Liver (tissue), 3 donors: ENCODE results near the gene C1orf21.

ENCODE experiments used
- GABPA ChIP-seq, 2 donors: IDR thresholded peaks in 1 of 2; conservative IDR thresholded peaks in 1 of 2; 2 replicates each; pipeline ENCODE4 v1.6.1; 2016; ENCODE audit warnings: antibody characterized with exemption in 2 of 2, mild to moderate bottlenecking in 1 of 2, moderate library complexity in 1 of 2
- NR2F2 ChIP-seq: IDR thresholded peaks from 2 replicates; pipeline ENCODE4 v1.6.1; 2016; ENCODE audit warnings: antibody characterized with exemption
- TF ChIP-seq, protein P1 (sequence below): fragments of 150-350 bp; IDR thresholded peaks from 2 replicates; pipeline ENCODE4 v1.5.1; 2017; ENCODE audit warnings: improper control_type of control experiment, low read depth, low read length; ENCODE audit not compliant: missing input control
- donor health status: healthy.
- donor health status: healthy.

- no peak for TF ChIP-seq GABPA (IDR thresholded peaks at IDR 0.05 in 1 of 2, conservative IDR thresholded peaks at IDR 0.05 in 1 of 2)
- TF ChIP-seq, protein P1, sequence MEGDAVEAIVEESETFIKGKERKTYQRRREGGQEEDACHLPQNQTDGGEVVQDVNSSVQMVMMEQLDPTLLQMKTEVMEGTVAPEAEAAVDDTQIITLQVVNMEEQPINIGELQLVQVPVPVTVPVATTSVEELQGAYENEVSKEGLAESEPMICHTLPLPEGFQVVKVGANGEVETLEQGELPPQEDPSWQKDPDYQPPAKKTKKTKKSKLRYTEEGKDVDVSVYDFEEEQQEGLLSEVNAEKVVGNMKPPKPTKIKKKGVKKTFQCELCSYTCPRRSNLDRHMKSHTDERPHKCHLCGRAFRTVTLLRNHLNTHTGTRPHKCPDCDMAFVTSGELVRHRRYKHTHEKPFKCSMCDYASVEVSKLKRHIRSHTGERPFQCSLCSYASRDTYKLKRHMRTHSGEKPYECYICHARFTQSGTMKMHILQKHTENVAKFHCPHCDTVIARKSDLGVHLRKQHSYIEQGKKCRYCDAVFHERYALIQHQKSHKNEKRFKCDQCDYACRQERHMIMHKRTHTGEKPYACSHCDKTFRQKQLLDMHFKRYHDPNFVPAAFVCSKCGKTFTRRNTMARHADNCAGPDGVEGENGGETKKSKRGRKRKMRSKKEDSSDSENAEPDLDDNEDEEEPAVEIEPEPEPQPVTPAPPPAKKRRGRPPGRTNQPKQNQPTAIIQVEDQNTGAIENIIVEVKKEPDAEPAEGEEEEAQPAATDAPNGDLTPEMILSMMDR = no peak
- TF ChIP-seq NR2F2 = no peak
These were observed 13.7 kb upstream of the C1orf21 start for GRCh38 chr1:184373155-184373554.
